Neural progenitor cell (in vitro differentiated cells): ENCODE data around the gene B4GALT5. TPM values are rescaled to one million over a fixed set of nuclear protein-coding genes. Genes with fewer than 3 reads are reported as not detected.

Experiments
- DNase-seq: peaks from one replicate; pipeline ENCODE4 v3.0.0-alpha.2; 2016; ENCODE audit warnings: low spot score
- H2AFZ ChIP-seq: fragments of 200-600 bp; sonication (generic); replicated peaks from 2 replicates; pipeline ENCODE4 v1.6.1; 2016; ENCODE audit warnings: antibody characterized with exemption
- H3F3A ChIP-seq: fragments of 200-600 bp; sonication (generic); 2 replicates; pipeline ENCODE4 v1.6.1; 2016; ENCODE audit warnings: antibody characterized with exemption, low read depth
- H3K27ac ChIP-seq: fragments of 200-600 bp; sonication (generic); 2 replicates; pipeline ENCODE4 v1.5.1; 2016; ENCODE audit warnings: mild to moderate bottlenecking
- H3K27me3 ChIP-seq: fragments of 200-600 bp; sonication (generic); 2 replicates; pipeline ENCODE4 v1.6.1; 2016; ENCODE audit warnings: mild to moderate bottlenecking, moderate library complexity
- H3K36me3 ChIP-seq: fragments of 200-600 bp; sonication (generic); 2 replicates; pipeline ENCODE4 v1.5.1; 2016
- H3K4me1 ChIP-seq: fragments of 200-600 bp; sonication (generic); 2 replicates; pipeline ENCODE4 v1.6.1; 2016; ENCODE audit warnings: mixed run types
- H3K4me2 ChIP-seq: fragments of 200-600 bp; sonication (generic); 2 replicates; pipeline ENCODE4 v1.6.1; 2016
- H3K4me3 ChIP-seq: fragments of 200-600 bp; sonication (generic); 2 replicates; pipeline ENCODE4 v1.5.1; 2016
- H3K79me2 ChIP-seq: fragments of 200-600 bp; sonication (generic); 2 replicates; pipeline ENCODE4 v1.6.1; 2016; ENCODE audit warnings: low read depth
- H3K9ac ChIP-seq: fragments of 200-600 bp; sonication (generic); 2 replicates; pipeline ENCODE4 v1.6.1; 2016
- H3K9me3 ChIP-seq: fragments of 200-600 bp; sonication (generic); 2 replicates; pipeline ENCODE4 v1.5.1; 2016; ENCODE audit warnings: low read depth
- H4K20me1 ChIP-seq: fragments of 200-600 bp; sonication (generic); 2 replicates; pipeline ENCODE4 v1.6.1; 2016; ENCODE audit warnings: low read depth
- H3K27ac Mint-ChIP-seq: 3 replicates; pipeline ENCODE4 v1.8.0; 2021; ENCODE audit warnings: mixed read lengths
- H3K27me3 Mint-ChIP-seq: 2 replicates; pipeline ENCODE4 v1.8.0; 2022; ENCODE audit warnings: low read depth, mild to moderate bottlenecking, inconsistent platforms, moderate library complexity, mixed read lengths; ENCODE audit not compliant: insufficient read depth
- H3K36me3 Mint-ChIP-seq: 3 replicates; pipeline ENCODE4 v1.8.0; 2021; ENCODE audit warnings: mixed read lengths
- H3K4me1 Mint-ChIP-seq: 3 replicates; pipeline ENCODE4 v1.8.0; 2021; ENCODE audit warnings: mixed read lengths
- H3K4me3 Mint-ChIP-seq: 3 replicates; pipeline ENCODE4 v1.8.0; 2021; ENCODE audit warnings: mild to moderate bottlenecking, moderate library complexity, mixed read lengths
- H3K9me3 Mint-ChIP-seq: 3 replicates; pipeline ENCODE4 v1.8.0; 2020; ENCODE audit warnings: mixed read lengths
- EZH2 ChIP-seq: fragments of 200-600 bp; sonication (generic); IDR thresholded peaks from 2 replicates; pipeline ENCODE4 v1.6.1; 2017; ENCODE audit warnings: antibody characterized with exemption, mild to moderate bottlenecking, moderate library complexity
- EZH2phosphoT487 ChIP-seq: fragments of 200-600 bp; sonication (generic); IDR thresholded peaks from 2 replicates; pipeline ENCODE4 v1.6.1; 2017; ENCODE audit warnings: antibody characterized with exemption
- total RNA-seq: library from RNA; depleted of rRNA; stranded (reverse); fragments of >200 nt; gene quantifications from 2 replicates; pipeline ENCODE4 v1.2.3, GENCODE V29; 2015; ENCODE audit warnings: low replicate concordance
- TF ChIP-seq, protein P1 (sequence below): fragments of 200-600 bp; sonication (generic); IDR thresholded peaks from 2 replicates; pipeline ENCODE4 v1.5.1; 2017; ENCODE audit warnings: antibody characterized with exemption, mild to moderate bottlenecking

B4GALT5 gene
- total RNA-seq, 1 donor from 2014 or later, result 60.1 TPM

DNA sequence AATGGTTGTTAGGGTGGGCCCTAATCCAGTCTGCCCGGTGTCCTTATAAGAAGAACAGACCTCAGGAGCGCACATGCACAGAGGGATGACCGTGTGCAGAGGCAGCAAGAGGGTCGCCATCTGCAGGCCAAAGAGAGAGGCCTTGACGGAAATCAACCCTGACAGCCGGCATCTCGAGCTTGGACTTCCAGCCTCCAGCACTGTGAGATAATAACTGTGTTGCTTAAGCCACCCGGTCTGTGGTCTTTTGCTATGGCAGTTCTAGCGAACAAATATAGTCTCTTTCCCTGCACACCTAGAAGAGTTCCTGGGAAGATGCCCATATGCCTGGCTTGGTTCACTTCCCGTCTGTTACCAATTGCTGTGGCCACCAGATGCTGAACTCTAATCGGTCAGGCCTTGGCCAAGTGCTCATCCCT is 110.5 kb downstream of the B4GALT5 start:
- TF ChIP-seq, protein P1, sequence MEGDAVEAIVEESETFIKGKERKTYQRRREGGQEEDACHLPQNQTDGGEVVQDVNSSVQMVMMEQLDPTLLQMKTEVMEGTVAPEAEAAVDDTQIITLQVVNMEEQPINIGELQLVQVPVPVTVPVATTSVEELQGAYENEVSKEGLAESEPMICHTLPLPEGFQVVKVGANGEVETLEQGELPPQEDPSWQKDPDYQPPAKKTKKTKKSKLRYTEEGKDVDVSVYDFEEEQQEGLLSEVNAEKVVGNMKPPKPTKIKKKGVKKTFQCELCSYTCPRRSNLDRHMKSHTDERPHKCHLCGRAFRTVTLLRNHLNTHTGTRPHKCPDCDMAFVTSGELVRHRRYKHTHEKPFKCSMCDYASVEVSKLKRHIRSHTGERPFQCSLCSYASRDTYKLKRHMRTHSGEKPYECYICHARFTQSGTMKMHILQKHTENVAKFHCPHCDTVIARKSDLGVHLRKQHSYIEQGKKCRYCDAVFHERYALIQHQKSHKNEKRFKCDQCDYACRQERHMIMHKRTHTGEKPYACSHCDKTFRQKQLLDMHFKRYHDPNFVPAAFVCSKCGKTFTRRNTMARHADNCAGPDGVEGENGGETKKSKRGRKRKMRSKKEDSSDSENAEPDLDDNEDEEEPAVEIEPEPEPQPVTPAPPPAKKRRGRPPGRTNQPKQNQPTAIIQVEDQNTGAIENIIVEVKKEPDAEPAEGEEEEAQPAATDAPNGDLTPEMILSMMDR, result peak; percentile 53
- TF ChIP-seq EZH2 (no peak), EZH2phosphoT487 (no peak)
- H3K27me3 Mint-ChIP-seq, result peaks cover 12% of the 10 kb centered on the region
- H3K4me3 Mint-ChIP-seq, result no peak overlapping the region
- no peaks in the 10 kb centered on the region for H4K20me1 ChIP-seq
- no peaks in the 10 kb centered on the region for H3K9me3 ChIP-seq
- no peaks in the 10 kb centered on the region for H3K4me1 Mint-ChIP-seq
- no peak overlapping the region for H3K4me2 ChIP-seq
- no peak overlapping the region for H3K4me3 ChIP-seq
- H3K27ac Mint-ChIP-seq, result no peak overlapping the region
- H3K27me3 ChIP-seq, result no peaks in the 10 kb centered on the region
- H2AFZ ChIP-seq, result no peak overlapping the region
- no peak overlapping the region for H3K27ac ChIP-seq
- peak; percentile 59 for DNase-seq
- no peaks in the 10 kb centered on the region for H3K36me3 ChIP-seq
- H3K4me1 ChIP-seq, result no peaks in the 10 kb centered on the region
- H3K36me3 Mint-ChIP-seq, result no peaks in the 10 kb centered on the region
- no peaks in the 10 kb centered on the region for H3K79me2 ChIP-seq
- no peaks in the 10 kb centered on the region for H3K9me3 Mint-ChIP-seq
- no peak overlapping the region for H3K9ac ChIP-seq
- H3F3A ChIP-seq, result no peaks in the 10 kb centered on the region

DNA sequence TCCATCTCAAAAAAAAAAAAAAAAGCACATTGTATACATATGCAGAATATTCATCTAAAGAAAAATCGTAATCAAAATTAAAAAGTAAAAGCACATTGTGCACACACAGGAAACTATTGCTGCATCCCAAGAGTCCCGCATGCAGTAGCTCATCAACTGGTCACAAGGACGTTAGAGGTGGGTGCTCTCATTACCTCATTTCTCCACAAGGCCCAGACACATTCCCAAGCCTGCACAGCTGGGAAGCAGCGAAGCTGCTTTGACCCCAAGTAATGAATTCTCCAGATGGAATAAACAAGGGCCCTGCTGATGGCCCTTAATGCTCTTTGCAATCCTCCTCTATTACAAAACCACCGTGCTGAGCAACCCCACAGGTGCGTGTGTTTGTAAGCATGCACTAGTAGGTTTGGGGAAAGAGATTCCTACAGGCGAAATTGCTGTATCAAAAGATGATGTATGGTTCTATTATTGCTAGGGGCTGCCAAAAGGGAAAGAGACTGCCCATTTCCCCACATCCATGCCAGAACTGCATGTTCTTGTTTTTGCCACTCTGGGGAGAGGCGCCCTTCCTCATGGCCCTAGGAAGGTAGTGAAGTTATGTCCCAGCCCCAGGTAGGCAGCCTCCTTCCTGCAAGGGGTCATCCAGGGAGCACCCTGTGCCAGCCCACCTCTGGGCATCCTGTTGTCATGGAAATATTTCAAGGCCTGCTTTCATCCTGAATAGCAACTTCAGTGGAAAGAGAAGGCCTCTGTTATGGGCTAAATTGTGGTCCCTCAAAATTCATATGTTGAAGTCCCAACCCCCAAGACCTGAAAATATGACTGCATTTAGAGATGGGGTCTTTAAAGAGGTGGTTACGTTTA is 111.1 kb downstream of the B4GALT5 start:
- no peaks in the 10 kb centered on the region for H3K9me3 Mint-ChIP-seq
- H3K36me3 Mint-ChIP-seq, result no peaks in the 10 kb centered on the region
- H3K27me3 Mint-ChIP-seq, result peaks cover 11% of the 10 kb centered on the region
- no peak overlapping the region for H3K4me3 ChIP-seq
- no peak for DNase-seq
- no peak overlapping the region for H2AFZ ChIP-seq
- no peaks in the 10 kb centered on the region for H3K27me3 ChIP-seq
- no peaks in the 10 kb centered on the region for H3K9me3 ChIP-seq
- H3K27ac ChIP-seq, result no peak overlapping the region
- H3K27ac Mint-ChIP-seq, result no peak overlapping the region
- no peak overlapping the region for H3K9ac ChIP-seq
- no peaks in the 10 kb centered on the region for H3K36me3 ChIP-seq
- H3K4me3 Mint-ChIP-seq, result no peak overlapping the region
- no peaks in the 10 kb centered on the region for H3K4me1 Mint-ChIP-seq
- no peaks in the 10 kb centered on the region for H3K4me1 ChIP-seq
- no peaks in the 10 kb centered on the region for H3F3A ChIP-seq
- H3K4me2 ChIP-seq, result no peak overlapping the region
- no peaks in the 10 kb centered on the region for H4K20me1 ChIP-seq
- no peaks in the 10 kb centered on the region for H3K79me2 ChIP-seq
- TF ChIP-seq EZH2phosphoT487 (no peak), EZH2 (no peak)
- TF ChIP-seq, protein P1, result no peak

DNA sequence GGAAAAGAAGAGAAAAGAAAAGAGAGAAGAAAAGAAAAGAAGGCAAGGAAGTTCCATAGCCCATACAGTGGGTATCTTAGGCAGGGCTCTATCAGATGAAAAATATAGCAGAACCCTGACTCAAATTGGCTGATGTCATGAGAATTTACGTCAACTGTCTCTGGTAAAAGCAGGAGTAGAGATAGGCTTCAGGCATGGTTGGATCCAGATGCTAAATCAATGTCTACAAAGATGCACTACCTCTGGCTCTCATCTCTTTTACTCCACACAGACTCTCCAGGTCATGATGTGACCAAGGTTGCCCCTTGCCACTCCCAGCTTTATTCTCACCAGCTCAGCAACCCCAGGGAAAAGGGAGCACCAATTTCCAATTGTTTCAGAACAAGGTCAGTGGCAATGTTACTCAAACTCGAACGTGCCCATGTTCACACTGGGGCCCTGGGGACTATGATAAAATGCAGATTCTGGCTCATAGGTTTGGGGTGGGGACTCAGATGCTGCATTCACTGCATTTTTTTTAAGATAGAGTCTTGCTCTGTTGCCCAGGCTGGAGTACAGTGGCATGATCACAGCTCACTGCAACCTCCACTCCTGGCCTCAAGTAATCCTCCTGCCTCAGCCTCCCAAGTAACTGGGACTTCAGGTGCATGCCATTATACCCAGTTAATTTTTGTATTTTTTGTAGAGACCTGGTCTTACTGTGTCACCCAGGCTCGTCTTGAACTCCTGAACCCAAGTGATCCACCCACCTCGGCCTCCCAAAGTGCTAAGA is 112.3 kb downstream of the B4GALT5 start:
- Histone ChIP-seq H3K9ac (no peak overlapping the region), H3K79me2 (no peaks in the 10 kb centered on the region), H3K4me1 (no peaks in the 10 kb centered on the region), H3F3A (no peaks in the 10 kb centered on the region), H4K20me1 (no peaks in the 10 kb centered on the region), H3K9me3 (no peaks in the 10 kb centered on the region), H3K27me3 (no peaks in the 10 kb centered on the region), H3K36me3 (no peaks in the 10 kb centered on the region), H3K4me3 (no peak overlapping the region), H3K4me2 (no peak overlapping the region), H3K27ac (no peak overlapping the region), H2AFZ (no peak overlapping the region)
- Mint-ChIP-seq H3K27me3 (peaks cover 11% of the 10 kb centered on the region), H3K4me1 (peaks cover 2% of the 10 kb centered on the region), H3K36me3 (no peaks in the 10 kb centered on the region), H3K9me3 (no peaks in the 10 kb centered on the region), H3K4me3 (no peak overlapping the region), H3K27ac (no peak overlapping the region)
- DNase-seq, result no peak
- no peak for TF ChIP-seq EZH2phosphoT487
- TF ChIP-seq, protein P1, result no peak
- no peak for TF ChIP-seq EZH2
